ENCODE measurements around the gene PCYT1A.

- TF ChIP-seq CTCF (IDR thresholded peaks at IDR 0.05 in 2 of 3, conservative IDR thresholded peaks at IDR 0.05 in 1 of 3; ENCODE audit: control insufficient read depth in 2 of 3, extremely low read depth in 1 of 3, insufficient read depth in 1 of 3, low read depth in 3 of 3, low read length in 3 of 3) (no peak), CHD2 (IDR thresholded peaks at IDR 0.05; ENCODE audit: borderline replicate concordance, low read depth, low read length) (no peak), ZBED1 (IDR thresholded peaks at IDR 0.05; ENCODE audit: borderline replicate concordance) (no peak), HCFC1 (IDR thresholded peaks at IDR 0.05; ENCODE audit: low read length) (no peak), BCL3 (IDR thresholded peaks at IDR 0.05; ENCODE audit: borderline replicate concordance, insufficient read depth, low read depth, low read length, poor library complexity, severe bottlenecking) (no peak), USF2 (IDR thresholded peaks at IDR 0.05; ENCODE audit: borderline replicate concordance, low read depth, low read length) (no peak)
Measured at GRCh38 chr3:196298521-196298920, 11.0 kb upstream of the PCYT1A start.

Data from GM12878 (cell line).